Gastroesophageal sphincter (tissue), 3 donors: Measurements from ENCODE around the gene CCDC7.

Experiments
- EP300 ChIP-seq: sonication (generic); formaldehyde crosslinking; IDR thresholded peaks from one replicate; pipeline ENCODE4 v1.6.1; 2017; ENCODE audit warnings: antibody characterized with exemption, mild to moderate bottlenecking
- TF ChIP-seq, protein P1 (sequence below), 4 experiments: fragments of 200-600 bp in 2 of 4; fragments of 450-650 bp in 2 of 4; sonication (generic) in 1 of 4; IDR thresholded peaks; one replicate each; pipeline ENCODE4 v1.5.1; 2017 to 2019; ENCODE audit warnings: antibody characterized with exemption in 4 of 4, mild to moderate bottlenecking in 2 of 4, moderate library complexity in 2 of 4

DNA sequence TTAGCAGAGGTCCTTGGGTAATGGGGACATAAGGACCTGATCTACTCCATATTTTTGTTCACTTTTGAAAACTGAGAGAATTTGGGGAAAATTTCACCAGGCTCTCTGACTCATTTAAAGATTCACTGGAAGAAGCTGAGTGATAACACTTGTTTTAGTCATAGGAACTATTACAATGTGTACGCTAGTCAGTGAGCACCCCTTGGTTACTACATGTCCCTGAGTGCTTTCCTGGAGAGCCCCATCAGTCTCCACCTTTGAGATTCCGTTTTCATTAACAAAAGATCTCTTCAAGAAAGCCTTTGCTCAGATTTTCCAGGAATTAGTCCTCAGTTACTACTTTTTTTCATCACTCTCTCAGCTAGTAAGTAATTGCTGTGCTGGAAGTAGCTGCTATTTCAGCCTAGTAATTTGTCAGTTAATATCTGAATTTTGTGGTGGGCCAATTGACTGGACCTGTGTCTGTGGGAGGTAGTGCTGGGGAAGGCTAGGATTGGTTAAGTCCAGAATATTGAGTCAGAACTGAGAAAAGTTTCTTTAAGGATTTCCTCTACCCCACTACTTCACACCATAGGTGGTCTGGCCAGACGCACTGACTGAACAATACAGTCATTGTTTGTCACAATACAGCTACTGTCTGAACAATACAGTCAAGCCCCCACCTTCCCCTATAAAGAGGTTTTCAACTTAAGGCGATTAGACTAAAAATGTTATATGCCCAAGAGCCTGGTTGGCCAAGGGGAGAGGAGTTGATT is 235.0 kb downstream of the CCDC7 start:
- TF ChIP-seq, protein P1, sequence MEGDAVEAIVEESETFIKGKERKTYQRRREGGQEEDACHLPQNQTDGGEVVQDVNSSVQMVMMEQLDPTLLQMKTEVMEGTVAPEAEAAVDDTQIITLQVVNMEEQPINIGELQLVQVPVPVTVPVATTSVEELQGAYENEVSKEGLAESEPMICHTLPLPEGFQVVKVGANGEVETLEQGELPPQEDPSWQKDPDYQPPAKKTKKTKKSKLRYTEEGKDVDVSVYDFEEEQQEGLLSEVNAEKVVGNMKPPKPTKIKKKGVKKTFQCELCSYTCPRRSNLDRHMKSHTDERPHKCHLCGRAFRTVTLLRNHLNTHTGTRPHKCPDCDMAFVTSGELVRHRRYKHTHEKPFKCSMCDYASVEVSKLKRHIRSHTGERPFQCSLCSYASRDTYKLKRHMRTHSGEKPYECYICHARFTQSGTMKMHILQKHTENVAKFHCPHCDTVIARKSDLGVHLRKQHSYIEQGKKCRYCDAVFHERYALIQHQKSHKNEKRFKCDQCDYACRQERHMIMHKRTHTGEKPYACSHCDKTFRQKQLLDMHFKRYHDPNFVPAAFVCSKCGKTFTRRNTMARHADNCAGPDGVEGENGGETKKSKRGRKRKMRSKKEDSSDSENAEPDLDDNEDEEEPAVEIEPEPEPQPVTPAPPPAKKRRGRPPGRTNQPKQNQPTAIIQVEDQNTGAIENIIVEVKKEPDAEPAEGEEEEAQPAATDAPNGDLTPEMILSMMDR (IDR thresholded peaks at IDR 0.05) = no peak
- no peak for TF ChIP-seq EP300
